HG03064 (cell line): ENCODE results near the gene TACC2.
"Not testable (repeated sequence)": the region's sequence is repeated elsewhere in the genome, so short reads cannot be mapped to it uniquely, and the experiment has no call there.

Source experiments
- ATAC-seq: cut with Tn5 transposase; IDR thresholded peaks from one replicate; pipeline ENCODE4 v1.9.1; 2021; ENCODE audit warnings: low read depth; ENCODE audit not compliant: unreplicated experiment

TACC2 gene

DNA sequence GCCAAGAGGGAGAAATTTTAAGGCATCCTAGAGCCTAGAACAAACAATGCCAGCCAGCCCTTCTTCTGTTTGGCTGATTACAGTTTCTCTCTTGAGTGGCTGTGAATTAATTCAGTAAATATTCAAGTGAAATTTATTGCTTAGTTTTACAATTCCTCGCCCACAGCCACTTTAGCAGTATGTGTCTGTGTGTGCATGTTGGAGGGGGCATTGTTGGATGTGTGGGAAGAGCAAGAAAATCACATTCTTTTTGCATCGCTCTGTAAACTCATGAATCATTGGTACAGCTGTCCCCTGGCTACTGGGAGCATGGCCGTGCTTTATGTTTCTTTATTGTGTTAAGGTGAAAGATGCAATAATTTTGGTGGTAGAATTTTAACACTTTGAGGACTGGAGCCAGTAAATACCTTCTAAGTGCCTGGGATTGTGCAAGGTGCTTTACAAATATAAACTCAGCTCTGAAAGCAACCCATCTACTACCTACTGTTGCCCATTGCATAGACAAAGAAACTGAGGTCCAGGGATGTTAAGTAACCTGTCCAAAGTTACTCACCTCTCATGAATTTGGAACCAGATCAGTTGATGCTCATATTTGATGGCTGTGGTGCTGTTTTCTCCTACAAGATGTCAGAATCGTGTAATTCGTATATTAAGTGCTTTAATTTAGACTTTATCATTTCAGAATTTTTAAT, 192.2 kb downstream of the TACC2 start:
- ATAC-seq: no peak

DNA sequence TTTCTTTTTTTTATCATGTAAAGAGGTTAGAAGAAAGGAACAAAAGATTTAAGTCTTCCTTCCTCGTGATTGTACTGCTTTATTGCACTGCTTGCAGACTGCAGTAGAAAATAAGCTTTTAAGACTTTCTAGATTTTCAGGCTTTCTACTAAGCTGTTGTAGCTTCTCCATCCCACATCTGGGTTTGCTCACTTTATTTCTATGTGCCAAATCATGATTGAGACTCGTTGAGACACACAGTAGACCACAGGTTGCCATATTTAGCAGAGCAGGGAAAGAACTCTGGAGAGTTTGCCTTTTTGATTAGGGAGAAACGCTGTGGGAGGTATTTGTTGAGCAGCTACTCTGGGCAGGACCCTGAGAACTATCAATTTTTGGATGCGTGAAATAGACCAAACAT, 192.9 kb downstream of the TACC2 start:
- no peak for ATAC-seq

GRCh38 chr10:122182308-122182707, 193.3 kb downstream of the TACC2 start:
- ATAC-seq: no peak

GRCh38 chr10:122184254-122184653, 195.3 kb downstream of the TACC2 start:
- no peak for ATAC-seq

- no peak for ATAC-seq
Measured at GRCh38 chr10:122185643-122186042, 196.7 kb downstream of the TACC2 start.

DNA sequence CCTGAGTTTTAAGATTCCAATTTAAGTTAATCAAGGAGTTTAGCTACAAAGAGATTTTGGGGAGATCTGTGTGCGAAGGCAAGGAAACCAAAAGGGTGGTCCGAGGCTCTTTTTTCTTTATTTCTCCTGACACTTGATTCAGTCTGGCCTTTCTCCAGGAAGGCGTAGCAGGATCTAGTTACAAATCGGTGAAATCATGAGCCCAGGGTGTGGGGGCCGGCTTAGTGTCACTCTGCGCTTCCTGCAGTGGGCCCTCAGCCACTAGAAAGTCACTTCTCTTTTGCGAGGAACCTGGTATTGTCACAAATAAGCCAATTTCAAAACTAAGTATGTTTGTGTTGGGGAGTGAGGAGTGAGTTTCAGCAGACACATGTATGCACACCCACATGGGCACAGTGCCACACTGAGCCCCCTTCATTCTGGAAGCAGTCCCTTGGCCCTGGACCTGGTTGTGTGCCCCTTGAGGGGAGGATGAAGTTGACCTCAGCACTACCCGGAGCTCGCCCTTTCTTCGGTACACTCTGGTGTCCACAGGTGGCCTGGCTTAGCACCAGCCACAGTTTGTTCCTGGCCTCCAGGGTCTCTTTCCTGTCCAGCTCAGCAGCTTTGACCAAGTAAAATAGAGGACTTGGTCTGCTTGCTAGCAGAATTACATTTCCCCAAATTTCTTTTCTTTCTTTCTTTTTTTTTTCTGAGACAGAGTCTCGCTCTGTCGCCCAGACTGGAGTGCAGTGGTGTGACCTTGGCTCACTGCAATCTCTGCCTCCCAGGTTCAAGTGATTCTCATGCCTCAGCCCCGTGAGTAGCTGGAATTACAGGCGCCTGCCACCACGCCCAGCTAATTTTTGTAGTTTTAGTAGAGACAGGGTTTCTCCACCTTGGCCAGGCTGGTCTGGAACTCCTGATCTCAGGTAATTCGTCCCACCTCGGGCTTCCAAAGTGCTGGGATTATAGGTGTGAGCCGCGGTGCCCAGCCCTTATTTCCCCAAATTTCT, 198.2 kb downstream of the TACC2 start:
- ATAC-seq: no peak

DNA sequence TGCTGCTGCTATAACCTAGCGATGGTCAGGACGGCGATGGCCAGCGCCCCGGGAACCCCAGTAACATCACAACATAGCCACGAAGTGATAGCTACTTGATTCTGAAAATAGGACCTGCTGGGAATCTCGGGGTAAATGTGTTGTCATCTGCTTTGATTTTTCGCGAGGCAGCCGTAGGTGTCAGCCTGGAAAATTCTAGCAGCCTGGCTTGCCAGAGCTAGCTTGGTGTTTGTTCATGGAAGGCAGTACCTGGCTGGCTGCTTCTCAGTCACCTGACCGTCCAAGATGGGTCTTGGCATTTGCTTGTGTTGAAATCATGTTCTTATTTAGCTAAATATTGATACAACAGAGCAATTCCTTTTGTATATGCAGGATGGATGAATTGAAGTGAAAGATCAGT, 199.7 kb downstream of the TACC2 start:
- no peak for ATAC-seq

DNA sequence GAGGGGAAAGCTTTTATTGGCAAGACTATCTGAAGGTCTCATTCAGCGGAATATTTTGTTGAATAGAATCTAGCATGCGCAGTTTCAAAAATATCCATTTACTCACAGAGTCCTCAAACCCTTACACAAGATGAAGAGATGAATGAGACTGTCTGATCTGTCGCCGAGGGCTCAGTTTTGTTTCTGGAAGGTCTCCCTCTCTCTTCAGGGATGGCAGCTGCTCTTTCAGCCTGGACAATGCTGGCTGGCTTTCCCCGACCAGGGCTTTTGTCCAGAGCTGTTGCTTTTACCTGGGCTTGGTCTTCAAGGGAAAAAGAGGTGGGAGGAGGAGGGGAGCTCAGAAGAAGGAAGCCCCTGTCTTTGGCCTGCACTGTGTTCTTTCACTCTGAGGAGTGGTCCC, 200.2 kb downstream of the TACC2 start:
- no peak for ATAC-seq

- no peak for ATAC-seq
Measured at GRCh38 chr10:122190176-122190943, 201.4 kb downstream of the TACC2 start.

GRCh38 chr10:122191936-122192541, 203.1 kb downstream of the TACC2 start:
- ATAC-seq: no peak

GRCh38 chr10:122194251-122194650, 205.3 kb downstream of the TACC2 start:
- no peak for ATAC-seq

- ATAC-seq: no peak
Measured at GRCh38 chr10:122196218-122196617, 207.3 kb downstream of the TACC2 start.

- no peak for ATAC-seq
Measured at GRCh38 chr10:122197611-122198222, 208.8 kb downstream of the TACC2 start.

DNA sequence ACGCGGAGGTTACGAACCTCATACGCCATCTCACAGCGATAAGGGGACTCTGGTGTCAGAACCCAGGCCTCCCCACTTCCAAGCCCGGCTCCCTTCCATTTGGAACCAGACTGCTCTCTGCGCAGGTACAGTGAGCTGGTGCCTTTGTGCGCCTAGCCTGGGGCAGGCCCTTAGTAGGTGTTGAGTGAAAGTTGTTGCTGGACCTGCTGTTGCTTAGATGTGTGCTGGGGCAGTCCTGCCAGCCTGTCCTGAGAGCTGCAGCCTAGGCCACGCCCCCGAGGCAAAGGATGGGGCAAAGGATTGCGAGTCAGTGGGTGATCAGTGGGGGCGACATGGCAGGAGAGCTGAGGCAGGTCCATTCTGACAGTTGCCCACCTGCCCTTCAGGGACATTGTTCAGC, 209.7 kb downstream of the TACC2 start:
- ATAC-seq: no peak

DNA sequence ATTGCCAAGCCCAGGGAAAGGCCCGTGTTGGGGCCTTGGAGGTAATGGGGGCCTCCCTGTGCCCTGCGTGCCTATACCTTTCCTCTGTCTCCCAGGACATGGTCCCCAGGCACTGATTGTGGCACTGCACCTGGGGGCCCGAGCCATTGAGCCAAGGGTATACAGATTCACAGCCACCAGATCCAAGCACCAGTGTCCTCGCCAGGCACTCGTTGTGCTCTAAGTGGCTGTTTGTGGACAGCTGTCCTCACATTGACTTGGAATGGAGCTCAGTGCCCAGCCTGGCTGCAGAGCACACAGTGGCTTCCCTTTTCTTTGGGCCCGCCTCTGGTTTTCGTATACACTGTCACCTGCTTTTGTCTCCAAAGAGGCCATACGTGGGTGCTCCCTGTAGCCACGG, 210.1 kb downstream of the TACC2 start:
- no peak for ATAC-seq

- no peak for ATAC-seq
Measured at GRCh38 chr10:122199689-122200088, 210.7 kb downstream of the TACC2 start.

DNA sequence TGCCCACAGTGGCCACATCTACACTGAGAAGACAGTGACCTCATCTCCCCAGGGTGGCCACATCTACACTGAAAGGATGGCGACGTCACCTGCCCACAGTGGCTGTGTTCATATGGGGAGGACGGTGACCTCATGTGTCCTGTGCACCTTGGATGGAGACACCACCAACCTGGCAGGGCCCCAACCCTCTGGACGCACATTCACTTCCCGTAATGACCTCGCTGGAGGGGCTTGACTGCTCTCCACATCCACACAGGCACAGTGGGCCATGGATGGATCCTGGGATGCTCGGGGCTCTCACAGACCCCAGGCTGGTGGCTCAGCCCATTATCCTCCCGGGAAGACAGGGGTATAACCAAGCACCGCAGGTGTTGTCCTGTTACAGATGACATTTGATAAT, 212.4 kb downstream of the TACC2 start:
- ATAC-seq: no peak

DNA sequence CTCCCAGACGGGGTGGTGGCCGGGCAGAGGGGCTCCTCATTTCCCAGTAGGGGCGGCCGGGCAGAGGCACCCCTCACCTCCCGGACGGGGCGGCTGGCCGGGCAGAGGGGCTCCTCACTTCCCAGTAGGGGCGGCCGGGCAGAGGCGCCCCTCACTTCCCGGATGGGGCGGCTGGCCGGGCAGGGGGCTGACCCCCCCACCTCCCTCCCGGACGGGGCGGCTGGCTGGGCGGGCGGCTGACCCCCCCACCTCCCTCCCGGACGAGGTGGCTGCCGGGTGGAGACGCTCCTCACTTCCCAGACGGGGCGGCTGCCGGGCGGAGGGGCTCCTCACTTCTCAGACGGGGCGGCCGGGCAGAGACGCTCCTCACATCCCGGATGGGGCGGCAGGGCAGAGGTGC, 214.2 kb downstream of the TACC2 start:
- not testable (repeated sequence) for ATAC-seq

DNA sequence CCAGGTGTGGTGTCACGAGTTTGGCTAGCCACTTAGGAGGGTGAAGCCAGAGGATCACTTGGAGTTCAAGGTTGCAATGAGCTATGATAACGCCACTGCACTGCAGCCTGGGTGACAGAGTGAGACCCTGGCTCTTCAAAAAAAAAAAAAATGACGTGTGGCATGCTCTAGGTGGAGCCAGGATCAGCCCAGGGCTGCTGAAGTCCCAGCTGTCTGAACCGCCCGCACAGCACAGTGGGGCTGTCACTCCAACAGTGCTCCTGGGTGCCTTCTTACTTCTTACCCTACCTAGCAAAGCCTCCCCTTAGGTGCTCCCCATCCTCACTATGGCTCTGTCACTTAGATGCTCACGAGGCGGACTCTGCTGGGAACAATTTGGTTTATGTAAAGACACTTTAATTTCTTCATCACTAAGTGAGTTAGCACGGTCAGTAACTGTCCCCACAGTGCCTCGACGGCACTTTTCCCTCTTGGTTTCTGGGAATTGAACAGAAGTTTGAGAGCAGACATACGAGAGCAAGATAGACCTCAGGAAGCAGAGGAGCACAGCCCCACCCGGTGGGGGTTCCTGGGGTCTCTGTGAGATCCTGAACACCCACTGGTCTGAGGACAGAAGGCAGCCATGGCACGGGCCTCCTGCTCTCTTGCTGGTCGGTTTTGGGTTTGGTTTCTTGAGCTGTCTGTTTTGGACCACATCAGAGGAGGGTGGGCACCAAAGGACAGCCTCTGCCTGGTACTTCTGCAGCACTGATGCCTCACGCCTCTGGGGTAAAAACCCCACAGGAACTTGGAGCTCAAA, 215.9 kb downstream of the TACC2 start:
- no peak for ATAC-seq
